ENCODE results near the gene ZNF837.

The ZNF837 gene

GRCh38 chr19:58348080-58348479 is 32.8 kb downstream of the ZNF837 start:
- TF ChIP-seq CEBPB (IDR thresholded peaks at IDR 0.05) = 0 out of 2 replicates have a peak, but pooled peaks have one; percentile 45

GRCh38 chr19:58346961-58347929 is 33.6 kb downstream of the ZNF837 start:
- TF ChIP-seq YY1 (IDR thresholded peaks at IDR 0.05; ENCODE audit: low read depth) (0 out of 2 replicates have a peak, but pooled peaks have one; percentile 43), USF1 (IDR thresholded peaks at IDR 0.05) (peak; percentile 12; the same call in 1 of the 2 replicates), CEBPB (IDR thresholded peaks at IDR 0.05) (no peak), REST (IDR thresholded peaks at IDR 0.05; ENCODE audit: low read depth) (0 out of 2 replicates have a peak, but pooled peaks have one; percentile 15), FOXM1 (IDR thresholded peaks at IDR 0.05; ENCODE audit: borderline replicate concordance, low read depth) (no peak), ZBTB7A (IDR thresholded peaks at IDR 0.05; ENCODE audit: low read depth) (peak; percentile 89), EP300 (IDR thresholded peaks at IDR 0.05; ENCODE audit: borderline replicate concordance) (no peak), TEAD4 (IDR thresholded peaks at IDR 0.05) (no peak), CREB1 (IDR thresholded peaks at IDR 0.05; ENCODE audit: low read depth) (0 out of 2 replicates have a peak, but pooled peaks have one; percentile 55), RAD21 (IDR thresholded peaks at IDR 0.05; ENCODE audit: low read depth) (no peak), EGR1 (IDR thresholded peaks at IDR 0.05) (no peak), NFIC (IDR thresholded peaks at IDR 0.05) (0 out of 2 replicates have a peak, but pooled peaks have one; percentile 14), TAF1 (IDR thresholded peaks at IDR 0.05; ENCODE audit: low read depth) (peak; percentile 31), TCF12 (IDR thresholded peaks at IDR 0.05; ENCODE audit: low read depth) (no peak; the same call in 1 of the 2 replicates), MAX (IDR thresholded peaks at IDR 0.05) (peak; percentile 82)

- no peak for TF ChIP-seq CEBPB (IDR thresholded peaks at IDR 0.05)
- TF ChIP-seq REST (IDR thresholded peaks at IDR 0.05; ENCODE audit: low read depth) = no peak
- no peak for TF ChIP-seq ZBTB7A (IDR thresholded peaks at IDR 0.05; ENCODE audit: low read depth)
- no peak for TF ChIP-seq EGR1 (IDR thresholded peaks at IDR 0.05)
- TF ChIP-seq EP300 (IDR thresholded peaks at IDR 0.05; ENCODE audit: borderline replicate concordance) = no peak
- no peak for TF ChIP-seq CREB1 (IDR thresholded peaks at IDR 0.05; ENCODE audit: low read depth)
- no peak for TF ChIP-seq RAD21 (IDR thresholded peaks at IDR 0.05; ENCODE audit: low read depth)
- TF ChIP-seq USF1 (IDR thresholded peaks at IDR 0.05) = no peak
Measured at GRCh38 chr19:58345558-58345957, 35.3 kb downstream of the ZNF837 start.

- TF ChIP-seq TEAD4 (IDR thresholded peaks at IDR 0.05) (no peak), FOXM1 (IDR thresholded peaks at IDR 0.05; ENCODE audit: borderline replicate concordance, low read depth) (no peak), TAF1 (IDR thresholded peaks at IDR 0.05; ENCODE audit: low read depth) (no peak), CREB1 (IDR thresholded peaks at IDR 0.05; ENCODE audit: low read depth) (no peak), CEBPB (IDR thresholded peaks at IDR 0.05) (no peak), RAD21 (IDR thresholded peaks at IDR 0.05; ENCODE audit: low read depth) (no peak), MAX (IDR thresholded peaks at IDR 0.05) (no peak), EGR1 (IDR thresholded peaks at IDR 0.05) (no peak), YY1 (IDR thresholded peaks at IDR 0.05; ENCODE audit: low read depth) (no peak), USF1 (IDR thresholded peaks at IDR 0.05) (no peak), NFIC (IDR thresholded peaks at IDR 0.05) (no peak), ZBTB7A (IDR thresholded peaks at IDR 0.05; ENCODE audit: low read depth) (no peak)
Measured at GRCh38 chr19:58338825-58339558, 41.8 kb downstream of the ZNF837 start.

GRCh38 chr19:58338336-58338735 is 42.5 kb downstream of the ZNF837 start:
- TF ChIP-seq EP300 (IDR thresholded peaks at IDR 0.05; ENCODE audit: borderline replicate concordance) (no peak), EGR1 (IDR thresholded peaks at IDR 0.05) (no peak), MAX (IDR thresholded peaks at IDR 0.05) (no peak), ZBTB7A (IDR thresholded peaks at IDR 0.05; ENCODE audit: low read depth) (no peak), TCF12 (IDR thresholded peaks at IDR 0.05; ENCODE audit: low read depth) (no peak)

Measured in Ishikawa (cell line).